Left hindlimb (tissue), 1 donor: ENCODE results near the gene RPL12.

Source experiments
- DNase-seq: peaks from one replicate; pipeline ENCODE4 v3.0.0-alpha.2; 2018

RPL12 gene

GRCh38 chr9:127402401-127403090, 48.7 kb downstream of the RPL12 start:
- DNase-seq: no peak

- DNase-seq: no peak
Observed at GRCh38 chr9:127399736-127400269, 51.4 kb downstream of the RPL12 start.

- no peak for DNase-seq
Observed at GRCh38 chr9:127398715-127399400, 52.3 kb downstream of the RPL12 start.

- no peak for DNase-seq
Observed at GRCh38 chr9:127398275-127398647, 52.9 kb downstream of the RPL12 start.
